Measurements from ENCODE around the gene CCDC148. TPM values are rescaled to one million over a fixed set of nuclear protein-coding genes. Genes with fewer than 3 reads are reported as not detected.

CCDC148 gene
- polyA plus RNA-seq, 3 donors: not detected

- intact Hi-C loops (cut with micrococcal nuclease): no loop called here
- no peaks in the 10 kb centered on the region for H3K4me1 Mint-ChIP-seq
- H3K27me3 ChIP-seq (ENCODE audit: control insufficient read depth in 2 of 2, insufficient read depth in 2 of 2, low read length in 2 of 2): no peaks in the 10 kb centered on the region
- peaks cover 0 to 4% (median 3%) of the 10 kb centered on the region in 7 donors for H3K9me3 Mint-ChIP-seq
- H3K4me3 Mint-ChIP-seq: no peak overlapping the region
- no peak for TF ChIP-seq CTCF (IDR thresholded peaks at IDR 0.05)
- H3K27ac Mint-ChIP-seq: no peak overlapping the region
- H3K4me2 ChIP-seq (replicated peaks; ENCODE audit: extremely low read depth, low read length, poor library complexity, severe bottlenecking): no peak overlapping the region
- no peak overlapping the region for H3K27ac ChIP-seq (ENCODE audit: low read depth in 1 of 2, low read length in 2 of 2)
- no peak overlapping the region for H3K9ac ChIP-seq (ENCODE audit: insufficient read depth, low read length, poor library complexity, severe bottlenecking)
- H4K20me1 ChIP-seq (ENCODE audit: insufficient read depth, low read length): no peaks in the 10 kb centered on the region
- no peaks in the 10 kb centered on the region for H3K36me3 Mint-ChIP-seq
- no peaks in the 10 kb centered on the region for H3K79me2 ChIP-seq (ENCODE audit: insufficient read depth, low read length)
- WGBS (ENCODE audit: insufficient coverage): 100% methylated on average over 1 of the region's 2 CpGs
- peaks cover 6 to 16% of the 10 kb centered on the region in 2 donors for H3K4me1 ChIP-seq (ENCODE audit: control insufficient read depth in 1 of 2, insufficient read depth in 2 of 2, low read length in 2 of 2)
- peaks cover 0 to 2% (median 0%) of the 10 kb centered on the region in 3 donors for H3K27me3 Mint-ChIP-seq (ENCODE audit: low read depth in 3 of 3)
- H3K4me3 ChIP-seq (replicated peaks in 1 of 3; ENCODE audit: low read depth in 2 of 3, low read length in 3 of 3): no peak overlapping the region
- peaks cover 0 to 2% of the 10 kb centered on the region in 2 donors for H3K9me3 ChIP-seq (replicated peaks in 1 of 2; ENCODE audit: control insufficient read depth in 1 of 2, insufficient read depth in 1 of 2, low read length in 2 of 2)
- no peak overlapping the region for H2AFZ ChIP-seq (ENCODE audit: insufficient read depth, low read depth, low read length, poor library complexity, severe bottlenecking)
- no peaks in the 10 kb centered on the region for H3K36me3 ChIP-seq (replicated peaks in 1 of 2; ENCODE audit: control insufficient read depth in 1 of 2, insufficient read depth in 2 of 2, low read length in 2 of 2)
- no peak for DNase-seq
Measured at GRCh38 chr2:158305501-158305900, 151.1 kb downstream of the CCDC148 start.

DNA sequence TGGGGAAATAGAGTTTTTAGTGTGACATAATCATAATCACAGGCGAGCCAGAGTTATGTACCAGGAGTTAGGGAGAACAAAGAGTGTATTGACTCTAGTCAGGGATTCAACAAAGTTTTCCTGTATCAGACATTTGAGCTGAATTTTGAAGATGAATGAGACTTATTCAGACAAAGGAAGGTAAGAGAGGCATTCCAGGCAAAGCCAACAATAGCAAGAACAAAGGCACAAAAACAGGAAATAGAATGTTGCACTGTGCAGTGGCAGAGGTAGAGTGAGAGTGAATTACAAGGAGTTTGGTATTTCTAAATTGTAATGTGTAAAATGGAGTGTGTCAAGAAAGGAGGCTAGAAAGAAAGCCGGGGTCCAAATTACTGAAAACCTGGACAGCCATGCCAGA is 156.2 kb downstream of the CCDC148 start:
- Histone ChIP-seq H3K36me3 (replicated peaks in 1 of 2; ENCODE audit: control insufficient read depth in 1 of 2, insufficient read depth in 2 of 2, low read length in 2 of 2) (no peaks in the 10 kb centered on the region), H3K4me1 (ENCODE audit: control insufficient read depth in 1 of 2, insufficient read depth in 2 of 2, low read length in 2 of 2) (peaks cover 9 to 33% of the 10 kb centered on the region in 2 donors), H3K4me2 (replicated peaks; ENCODE audit: extremely low read depth, low read length, poor library complexity, severe bottlenecking) (no peak overlapping the region), H3K9ac (ENCODE audit: insufficient read depth, low read length, poor library complexity, severe bottlenecking) (no peak overlapping the region), H3K79me2 (ENCODE audit: insufficient read depth, low read length) (no peaks in the 10 kb centered on the region), H2AFZ (ENCODE audit: insufficient read depth, low read depth, low read length, poor library complexity, severe bottlenecking) (no peak overlapping the region), H3K9me3 (replicated peaks in 1 of 2; ENCODE audit: control insufficient read depth in 1 of 2, insufficient read depth in 1 of 2, low read length in 2 of 2) (no peaks in the 10 kb centered on the region), H3K4me3 (replicated peaks in 1 of 3; ENCODE audit: low read depth in 2 of 3, low read length in 3 of 3) (no peak overlapping the region), H3K27ac (ENCODE audit: low read depth in 1 of 2, low read length in 2 of 2) (no peak overlapping the region), H3K27me3 (ENCODE audit: control insufficient read depth in 2 of 2, insufficient read depth in 2 of 2, low read length in 2 of 2) (no peaks in the 10 kb centered on the region), H4K20me1 (ENCODE audit: insufficient read depth, low read length) (no peaks in the 10 kb centered on the region)
- H3K4me3 Mint-ChIP-seq: no peak overlapping the region
- H3K27ac Mint-ChIP-seq: no peak overlapping the region
- H3K27me3 Mint-ChIP-seq (ENCODE audit: low read depth in 3 of 3): no peaks in the 10 kb centered on the region
- no peak for TF ChIP-seq CTCF (IDR thresholded peaks at IDR 0.05)
- intact Hi-C loops (cut with micrococcal nuclease): no loop called here
- no peaks in the 10 kb centered on the region for H3K36me3 Mint-ChIP-seq
- DNase-seq: no peak
- WGBS (ENCODE audit: insufficient coverage): 68% methylated on average over 2 of the region's 2 CpGs
- peaks cover 10% of the 10 kb centered on the region for H3K4me1 Mint-ChIP-seq
- peaks cover 0 to 7% (median 2%) of the 10 kb centered on the region in 7 donors for H3K9me3 Mint-ChIP-seq
